ENCODE data around the gene BNIP1. TPM values are rescaled to one million over a fixed set of nuclear protein-coding genes. Genes with fewer than 3 reads are reported as not detected.
"Not testable (repeated sequence)": the region's sequence is repeated elsewhere in the genome, so short reads cannot be mapped to it uniquely, and the experiment has no call there.

The BNIP1 gene
- total RNA-seq, 1 donor, result 14.5 TPM

DNA sequence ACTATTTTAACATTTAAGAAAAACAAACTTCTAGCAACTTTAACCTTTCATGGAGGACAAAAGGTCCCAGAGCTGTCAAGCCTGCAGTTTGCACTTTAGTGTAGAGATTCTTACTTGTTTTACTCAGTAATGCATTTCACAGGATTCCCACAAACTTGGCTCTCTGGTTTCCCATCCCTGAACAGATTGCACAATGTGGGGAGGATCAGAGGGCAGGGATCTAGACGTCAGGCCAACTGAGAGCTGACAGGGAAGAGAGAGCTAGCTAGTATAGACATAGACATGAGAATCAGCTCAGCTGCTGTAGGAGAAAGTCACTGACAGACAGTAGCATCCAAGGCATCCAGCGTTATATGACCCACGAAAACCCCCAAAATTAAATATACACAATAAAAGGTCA, 20.9 kb upstream of the BNIP1 start:
- Histone ChIP-seq H4K20me1 (ENCODE audit: insufficient read depth, low read length) (no peaks in the 10 kb centered on the region), H3K9me3 (ENCODE audit: low read depth, low read length) (no peaks in the 10 kb centered on the region), H3K4me1 (ENCODE audit: insufficient read depth, low read length) (no peaks in the 10 kb centered on the region), H3K27me3 (ENCODE audit: insufficient read depth, low read length) (no peaks in the 10 kb centered on the region), H3K4me2 (ENCODE audit: insufficient read depth, low read length) (no peak overlapping the region), H2AFZ (ENCODE audit: low read length) (no peak overlapping the region), H3K79me2 (ENCODE audit: insufficient read depth, low read length) (no peaks in the 10 kb centered on the region), H3K27ac (ENCODE audit: low read depth, low read length) (no peak overlapping the region), H3K4me3 (ENCODE audit: insufficient read depth, low read length) (no peak overlapping the region), H3K36me3 (ENCODE audit: insufficient read depth, low read length) (no peaks in the 10 kb centered on the region)
- TF ChIP-seq, protein P1, sequence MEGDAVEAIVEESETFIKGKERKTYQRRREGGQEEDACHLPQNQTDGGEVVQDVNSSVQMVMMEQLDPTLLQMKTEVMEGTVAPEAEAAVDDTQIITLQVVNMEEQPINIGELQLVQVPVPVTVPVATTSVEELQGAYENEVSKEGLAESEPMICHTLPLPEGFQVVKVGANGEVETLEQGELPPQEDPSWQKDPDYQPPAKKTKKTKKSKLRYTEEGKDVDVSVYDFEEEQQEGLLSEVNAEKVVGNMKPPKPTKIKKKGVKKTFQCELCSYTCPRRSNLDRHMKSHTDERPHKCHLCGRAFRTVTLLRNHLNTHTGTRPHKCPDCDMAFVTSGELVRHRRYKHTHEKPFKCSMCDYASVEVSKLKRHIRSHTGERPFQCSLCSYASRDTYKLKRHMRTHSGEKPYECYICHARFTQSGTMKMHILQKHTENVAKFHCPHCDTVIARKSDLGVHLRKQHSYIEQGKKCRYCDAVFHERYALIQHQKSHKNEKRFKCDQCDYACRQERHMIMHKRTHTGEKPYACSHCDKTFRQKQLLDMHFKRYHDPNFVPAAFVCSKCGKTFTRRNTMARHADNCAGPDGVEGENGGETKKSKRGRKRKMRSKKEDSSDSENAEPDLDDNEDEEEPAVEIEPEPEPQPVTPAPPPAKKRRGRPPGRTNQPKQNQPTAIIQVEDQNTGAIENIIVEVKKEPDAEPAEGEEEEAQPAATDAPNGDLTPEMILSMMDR (IDR thresholded peaks at IDR 0.05; ENCODE audit: extremely low read depth, low read depth, low read length), result no peak
- DNase-seq (ENCODE audit: insufficient read length, low spot score, missing footprints), result no peak

DNA sequence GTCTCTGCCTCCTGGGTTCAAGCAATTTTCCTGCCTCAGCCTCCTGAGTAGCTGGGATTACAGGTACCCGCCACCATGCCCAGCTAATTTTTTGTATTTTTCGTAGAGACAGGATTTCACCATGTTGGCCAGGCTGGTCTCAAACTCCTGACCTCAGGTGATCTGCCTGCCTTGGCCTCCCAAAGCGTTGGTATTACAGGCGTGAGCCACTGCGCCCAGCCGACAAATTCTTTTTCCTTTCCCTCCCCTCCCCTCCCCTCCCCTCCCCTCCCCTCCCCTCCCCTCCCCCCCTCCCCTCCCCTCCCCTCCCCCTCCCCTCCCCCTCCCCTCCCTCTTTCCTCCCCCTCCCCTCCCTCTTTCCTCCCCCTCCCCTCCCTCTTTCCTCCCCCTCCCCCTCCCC, 12.2 kb upstream of the BNIP1 start:
- H4K20me1 ChIP-seq (ENCODE audit: insufficient read depth, low read length); H3K36me3 ChIP-seq (ENCODE audit: insufficient read depth, low read length); H3K4me1 ChIP-seq (ENCODE audit: insufficient read depth, low read length); H3K27ac ChIP-seq (ENCODE audit: low read depth, low read length); H3K79me2 ChIP-seq (ENCODE audit: insufficient read depth, low read length); H3K9me3 ChIP-seq (ENCODE audit: low read depth, low read length); H3K27me3 ChIP-seq (ENCODE audit: insufficient read depth, low read length); H2AFZ ChIP-seq (ENCODE audit: low read length); H3K4me2 ChIP-seq (ENCODE audit: insufficient read depth, low read length); DNase-seq (ENCODE audit: insufficient read length, low spot score, missing footprints); H3K4me3 ChIP-seq (ENCODE audit: insufficient read depth, low read length): not testable (repeated sequence)

DNA sequence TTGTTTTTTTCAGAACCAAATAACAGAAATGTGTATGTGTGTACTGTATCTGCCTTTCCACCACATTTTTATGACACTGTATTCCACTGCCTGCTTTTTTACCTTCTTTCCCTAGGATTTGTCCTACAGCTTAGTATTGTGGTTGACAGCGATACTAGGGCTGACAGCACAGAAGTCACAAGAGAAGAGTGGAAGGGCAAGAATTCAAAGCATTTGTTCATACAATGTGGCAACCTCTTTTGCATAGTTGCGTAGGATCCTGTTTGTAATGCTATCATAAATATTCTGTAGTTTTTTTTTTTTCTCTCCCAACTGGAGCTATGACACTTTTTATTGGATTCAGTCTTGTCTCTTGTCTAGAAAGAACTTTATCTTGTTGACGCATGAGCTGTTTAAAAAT, 5.6 kb upstream of the BNIP1 start:
- H3K4me1 ChIP-seq (ENCODE audit: insufficient read depth, low read length), result no peaks in the 10 kb centered on the region
- DNase-seq (ENCODE audit: insufficient read length, low spot score, missing footprints), result no peak
- no peak overlapping the region for H3K27ac ChIP-seq (ENCODE audit: low read depth, low read length)
- no peak overlapping the region for H3K4me3 ChIP-seq (ENCODE audit: insufficient read depth, low read length)
- TF ChIP-seq, protein P1 (IDR thresholded peaks at IDR 0.05; ENCODE audit: extremely low read depth, low read depth, low read length), result no peak
- no peak overlapping the region for H3K4me2 ChIP-seq (ENCODE audit: insufficient read depth, low read length)
- H3K36me3 ChIP-seq (ENCODE audit: insufficient read depth, low read length), result peaks cover 2% of the 10 kb centered on the region
- no peaks in the 10 kb centered on the region for H3K79me2 ChIP-seq (ENCODE audit: insufficient read depth, low read length)
- H2AFZ ChIP-seq (ENCODE audit: low read length), result no peak overlapping the region
- H3K9me3 ChIP-seq (ENCODE audit: low read depth, low read length), result no peaks in the 10 kb centered on the region
- no peaks in the 10 kb centered on the region for H3K27me3 ChIP-seq (ENCODE audit: insufficient read depth, low read length)
- H4K20me1 ChIP-seq (ENCODE audit: insufficient read depth, low read length), result no peaks in the 10 kb centered on the region

DNA sequence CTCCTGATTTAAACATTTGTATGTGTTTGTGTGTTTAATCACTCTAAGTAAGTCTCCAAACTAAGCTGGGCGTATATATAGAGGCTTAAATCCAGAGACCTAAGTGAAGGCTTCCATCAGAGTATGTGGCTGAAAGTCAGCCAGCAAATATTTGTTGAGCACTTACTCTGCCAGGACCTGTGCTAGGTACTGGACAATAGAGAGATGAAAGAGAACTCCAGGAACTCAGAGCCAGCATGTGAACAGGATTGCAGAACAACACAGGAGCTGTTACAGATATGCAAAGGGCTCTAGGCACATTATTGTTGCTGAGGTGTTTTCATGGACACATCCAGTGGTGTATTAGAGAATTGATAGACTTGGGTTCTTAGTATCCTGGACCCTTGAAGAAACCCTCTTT, 4.7 kb upstream of the BNIP1 start:
- TF ChIP-seq, protein P1 (IDR thresholded peaks at IDR 0.05; ENCODE audit: extremely low read depth, low read depth, low read length), result no peak
- Histone ChIP-seq H4K20me1 (ENCODE audit: insufficient read depth, low read length) (no peaks in the 10 kb centered on the region), H3K79me2 (ENCODE audit: insufficient read depth, low read length) (peaks cover under 1% of the 10 kb centered on the region), H3K27me3 (ENCODE audit: insufficient read depth, low read length) (no peaks in the 10 kb centered on the region), H3K27ac (ENCODE audit: low read depth, low read length) (no peak overlapping the region), H3K4me2 (ENCODE audit: insufficient read depth, low read length) (no peak overlapping the region), H3K4me1 (ENCODE audit: insufficient read depth, low read length) (no peaks in the 10 kb centered on the region), H3K9me3 (ENCODE audit: low read depth, low read length) (no peaks in the 10 kb centered on the region), H3K4me3 (ENCODE audit: insufficient read depth, low read length) (no peak overlapping the region), H2AFZ (ENCODE audit: low read length) (no peak overlapping the region), H3K36me3 (ENCODE audit: insufficient read depth, low read length) (no peaks in the 10 kb centered on the region)
- DNase-seq (ENCODE audit: insufficient read length, low spot score, missing footprints), result no peak

Measured in osteoblast (primary cell).